GM21360 (cell line): Measurements from ENCODE around the gene LPCAT1.
A peak's percentile ranks its signal among the peaks of the same experiment; 100 is the strongest.

ENCODE experiments used
- ATAC-seq: cut with Tn5 transposase; IDR thresholded peaks from one replicate; pipeline ENCODE4 v1.9.1; 2021; ENCODE audit warnings: mild to moderate bottlenecking, moderate library complexity; ENCODE audit not compliant: unreplicated experiment

The LPCAT1 gene

DNA sequence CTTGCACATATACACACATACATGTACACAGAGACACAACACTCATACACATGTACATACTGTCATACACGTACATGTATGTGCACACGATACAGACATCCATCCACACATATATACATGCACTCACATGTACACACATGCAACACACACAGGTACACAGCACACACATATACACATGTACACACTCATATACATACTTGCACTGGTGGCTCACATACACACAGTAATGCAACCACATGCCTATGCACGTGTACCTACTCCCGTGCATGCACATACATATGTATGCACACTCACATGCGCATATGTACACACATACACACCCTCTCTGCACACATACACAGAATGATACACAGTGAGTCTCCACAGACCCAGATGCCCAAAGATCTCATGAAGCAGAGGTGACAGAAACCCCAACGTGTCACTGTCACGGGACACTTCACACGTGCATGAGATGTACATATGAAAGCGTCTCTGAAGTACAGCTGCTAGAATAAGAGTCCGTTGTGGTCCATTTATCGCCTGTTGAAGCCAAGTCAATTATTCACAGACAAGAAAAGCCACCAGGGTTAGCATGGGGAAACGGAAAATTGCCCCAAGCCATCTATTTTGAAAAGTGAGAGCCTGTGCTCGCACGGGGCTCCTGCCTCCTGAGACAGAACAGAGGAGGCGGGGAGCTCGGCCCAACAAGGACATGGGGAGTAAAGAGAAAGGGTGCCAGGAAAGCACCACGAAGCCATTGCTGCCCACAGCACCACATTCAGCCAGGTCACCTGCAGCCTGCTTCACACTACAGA lies 24.9 kb downstream of the LPCAT1 start:
- ATAC-seq: peak; percentile 26

DNA sequence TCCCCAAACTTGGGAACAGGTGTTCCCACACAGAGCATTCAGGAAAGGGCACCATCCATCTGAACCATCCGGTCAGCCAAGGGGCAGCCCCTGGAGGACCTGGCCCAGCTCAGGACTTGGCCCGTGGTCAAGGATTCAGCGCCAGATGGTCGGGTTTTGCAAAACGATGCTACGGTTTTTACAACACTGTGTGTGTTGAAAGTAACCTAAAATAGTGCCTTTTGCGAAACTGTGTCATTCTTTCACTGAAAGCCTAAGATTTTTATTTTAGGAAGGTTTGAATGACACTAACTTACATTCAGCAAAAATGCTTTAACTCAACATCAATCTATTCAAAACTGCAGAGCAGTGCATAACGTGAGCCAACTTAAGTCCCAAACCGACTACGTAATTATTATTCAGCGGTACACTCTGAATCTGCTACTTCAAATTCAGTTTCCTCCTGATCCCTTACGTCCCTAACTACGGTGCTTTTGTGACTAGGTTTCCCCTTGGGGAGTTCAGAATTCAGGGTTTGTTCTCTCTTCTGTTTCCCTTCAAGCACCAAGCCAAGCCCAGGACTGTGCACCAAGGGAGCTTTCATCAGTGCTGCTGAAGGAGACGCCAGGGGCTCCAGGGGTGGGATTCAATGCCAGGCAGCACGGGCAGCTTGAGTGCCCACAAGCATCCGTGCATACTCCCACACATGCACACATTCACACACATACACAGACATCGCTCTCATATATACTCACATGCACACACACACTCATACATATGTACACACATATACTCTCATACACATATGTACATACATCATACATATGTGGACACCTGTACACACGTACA lies 25.8 kb downstream of the LPCAT1 start:
- peak; percentile 25 for ATAC-seq

DNA sequence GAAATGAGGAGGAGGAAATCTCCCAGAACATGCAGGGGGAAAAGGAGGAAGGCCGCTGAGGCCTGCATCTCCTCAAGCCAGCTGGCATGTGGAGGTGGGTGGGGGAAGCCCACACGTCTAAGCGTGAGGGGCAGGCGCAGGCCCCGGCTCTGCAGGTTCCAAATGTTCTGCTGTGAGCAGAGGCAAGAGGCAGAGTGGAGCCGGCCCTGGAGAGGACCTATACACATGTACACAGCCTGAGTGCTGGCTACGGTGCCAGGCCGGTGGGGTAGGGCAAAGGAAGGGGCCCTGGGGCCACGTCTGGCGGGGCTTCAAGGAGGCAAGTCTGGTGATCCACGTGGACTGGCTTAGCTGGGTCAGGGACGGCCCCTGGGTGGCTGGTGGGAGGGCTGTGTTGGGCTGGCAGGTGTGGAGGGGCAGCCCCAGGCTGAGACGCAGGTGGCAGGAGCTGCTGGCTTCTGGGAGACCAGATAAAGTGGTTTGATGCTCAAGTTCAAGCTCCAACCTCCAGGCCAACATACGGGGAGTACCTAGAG lies 26.4 kb downstream of the LPCAT1 start:
- ATAC-seq: peak; percentile 16

DNA sequence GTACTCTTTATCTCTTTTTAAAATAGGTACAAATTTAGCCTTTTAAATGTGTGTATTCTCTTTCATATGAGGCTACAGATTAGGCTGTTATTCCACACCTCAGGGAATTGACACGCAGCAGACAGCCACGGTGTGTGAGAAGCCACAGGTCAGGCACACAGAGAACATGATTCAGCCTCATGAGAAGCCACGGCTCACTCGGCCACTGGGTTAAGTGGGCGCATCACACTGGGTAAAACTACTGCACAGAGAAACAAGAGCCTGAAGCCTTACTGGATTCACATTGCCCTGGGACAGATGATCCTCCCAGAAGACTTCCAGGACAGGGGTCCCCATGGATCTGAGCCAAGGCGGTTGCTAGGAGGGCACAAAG lies 28.2 kb downstream of the LPCAT1 start:
- ATAC-seq: no peak

DNA sequence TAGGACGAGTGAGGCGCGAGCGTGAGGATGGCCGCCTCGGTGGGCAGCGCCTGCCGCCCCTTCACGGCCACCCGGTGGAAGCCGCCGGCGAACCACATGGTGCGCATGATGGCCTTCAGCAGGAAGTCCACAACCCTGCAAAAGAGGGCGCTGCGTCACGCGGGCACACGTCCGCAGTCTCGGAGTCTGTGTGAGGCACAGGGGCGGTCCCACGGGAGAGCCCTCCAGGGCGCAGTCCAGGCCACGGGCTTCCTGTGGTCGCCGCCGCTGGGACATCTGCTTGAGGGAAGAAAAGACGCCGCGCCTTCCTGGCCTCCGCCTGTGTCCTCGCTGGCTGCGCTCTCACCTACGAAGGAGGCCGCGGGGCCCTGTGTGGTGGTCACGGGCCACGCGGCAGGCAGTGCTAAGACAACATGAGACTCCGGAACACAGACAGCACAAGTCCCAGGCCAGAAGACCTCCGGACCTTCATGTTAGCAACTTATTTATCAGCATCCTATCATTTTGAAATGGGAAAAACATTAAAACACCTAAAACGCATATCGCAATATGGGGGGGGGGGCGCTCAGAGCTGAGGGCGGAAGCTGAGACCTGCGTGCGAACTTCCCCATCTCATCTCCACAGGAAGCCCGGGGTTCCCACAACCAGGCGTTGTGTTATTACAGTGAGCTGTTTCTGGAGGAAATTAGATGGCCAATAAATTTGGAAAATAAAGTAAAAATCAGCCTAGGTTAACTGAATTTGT lies 28.8 kb downstream of the LPCAT1 start:
- ATAC-seq: no peak

DNA sequence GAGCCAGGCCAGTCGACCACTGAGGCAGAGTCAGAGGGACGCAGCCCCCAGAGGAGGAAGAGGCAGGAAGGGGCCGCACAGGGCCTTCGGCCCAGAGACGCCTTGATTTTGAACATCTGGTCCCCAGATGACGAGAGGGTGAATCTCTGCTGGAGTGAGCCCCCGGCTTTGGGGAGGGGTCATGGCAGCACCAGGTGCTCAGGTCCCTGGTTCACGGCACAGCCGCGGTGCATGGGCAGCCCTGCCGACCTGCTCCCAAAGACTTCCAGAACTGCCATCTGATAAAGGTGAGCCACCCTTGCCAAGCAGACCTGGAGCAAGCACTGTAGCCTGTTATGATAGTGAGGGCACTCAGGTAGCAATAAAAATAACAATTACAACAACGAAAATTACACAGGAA lies 29.8 kb downstream of the LPCAT1 start:
- ATAC-seq: no peak

DNA sequence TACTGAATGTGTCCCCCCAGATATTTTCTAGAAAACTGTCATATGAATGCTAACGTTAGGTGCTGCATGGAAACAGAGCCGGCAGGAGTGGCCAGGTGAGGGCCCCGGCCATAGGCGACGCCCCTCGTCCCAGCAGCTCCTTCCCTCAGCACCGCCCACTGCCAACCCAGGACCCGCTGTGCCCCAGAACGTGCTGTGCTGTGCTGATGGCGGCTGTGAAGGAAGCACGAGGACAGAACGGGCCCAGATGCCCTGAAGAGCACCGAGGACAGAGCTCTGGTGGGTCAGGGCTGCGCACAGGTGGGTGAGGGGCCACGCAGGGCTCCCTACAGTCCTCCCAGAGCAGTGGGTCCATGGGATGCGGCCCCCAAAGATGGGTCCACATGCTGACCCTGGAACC lies 30.3 kb downstream of the LPCAT1 start:
- ATAC-seq: no peak

DNA sequence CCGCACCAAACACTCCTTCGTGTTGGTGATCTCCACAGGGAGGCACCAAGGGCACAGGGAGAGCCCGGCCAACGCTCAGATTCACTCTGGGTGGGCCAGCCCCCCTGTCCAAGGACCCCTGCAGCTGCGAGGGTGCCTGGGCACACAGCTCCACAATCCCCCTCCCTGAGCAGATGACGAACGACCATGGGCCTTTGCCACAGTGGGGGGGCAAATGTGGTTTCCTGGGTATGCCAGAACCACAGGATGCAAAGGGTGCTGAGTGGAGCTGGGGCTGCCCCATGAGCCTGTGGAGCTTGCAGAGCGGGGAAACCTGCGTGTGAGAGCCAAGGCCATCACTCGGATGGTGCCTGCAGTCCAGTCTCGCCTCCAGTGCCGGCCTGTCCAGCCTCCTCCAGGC lies 31.0 kb downstream of the LPCAT1 start:
- ATAC-seq: no peak

DNA sequence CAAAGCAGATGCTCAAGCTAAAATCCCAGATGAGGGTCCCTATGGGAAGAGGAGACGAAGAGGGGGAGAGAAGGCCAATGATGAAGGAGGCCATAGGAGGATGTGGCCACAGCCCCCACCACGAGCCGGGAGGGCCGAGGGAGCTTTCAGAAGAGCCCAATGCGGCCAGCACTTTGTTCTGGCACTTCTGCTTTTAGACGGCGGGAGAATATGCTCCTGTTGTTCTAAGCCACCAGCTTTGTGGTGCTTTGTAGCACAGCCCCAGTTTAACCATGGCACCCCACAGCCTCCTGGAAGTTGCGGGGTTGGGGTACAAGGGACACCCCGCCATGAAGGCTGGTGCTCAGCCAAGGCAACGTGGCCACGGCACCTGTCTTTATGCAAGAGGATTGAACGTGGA lies 33.4 kb downstream of the LPCAT1 start:
- no peak for ATAC-seq

DNA sequence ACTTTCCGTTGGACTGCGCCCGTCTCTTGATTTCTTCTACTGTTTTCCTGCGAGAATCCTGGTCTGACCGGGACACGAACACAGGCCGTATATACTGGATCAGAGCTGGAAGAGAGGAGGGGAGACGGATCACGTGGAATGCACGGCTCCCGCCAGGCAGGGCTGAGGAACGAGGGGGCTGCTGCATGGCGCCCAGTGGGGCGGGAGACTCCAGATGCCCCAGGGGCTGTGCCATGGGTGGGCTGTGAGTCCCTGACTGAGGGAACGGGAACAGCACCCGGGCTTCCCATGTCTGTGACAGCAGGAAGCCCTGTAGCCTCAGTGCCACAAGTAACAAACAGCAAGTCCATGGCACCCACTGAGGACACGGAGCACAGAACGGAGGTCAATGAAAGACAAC lies 34.0 kb downstream of the LPCAT1 start:
- no peak for ATAC-seq

DNA sequence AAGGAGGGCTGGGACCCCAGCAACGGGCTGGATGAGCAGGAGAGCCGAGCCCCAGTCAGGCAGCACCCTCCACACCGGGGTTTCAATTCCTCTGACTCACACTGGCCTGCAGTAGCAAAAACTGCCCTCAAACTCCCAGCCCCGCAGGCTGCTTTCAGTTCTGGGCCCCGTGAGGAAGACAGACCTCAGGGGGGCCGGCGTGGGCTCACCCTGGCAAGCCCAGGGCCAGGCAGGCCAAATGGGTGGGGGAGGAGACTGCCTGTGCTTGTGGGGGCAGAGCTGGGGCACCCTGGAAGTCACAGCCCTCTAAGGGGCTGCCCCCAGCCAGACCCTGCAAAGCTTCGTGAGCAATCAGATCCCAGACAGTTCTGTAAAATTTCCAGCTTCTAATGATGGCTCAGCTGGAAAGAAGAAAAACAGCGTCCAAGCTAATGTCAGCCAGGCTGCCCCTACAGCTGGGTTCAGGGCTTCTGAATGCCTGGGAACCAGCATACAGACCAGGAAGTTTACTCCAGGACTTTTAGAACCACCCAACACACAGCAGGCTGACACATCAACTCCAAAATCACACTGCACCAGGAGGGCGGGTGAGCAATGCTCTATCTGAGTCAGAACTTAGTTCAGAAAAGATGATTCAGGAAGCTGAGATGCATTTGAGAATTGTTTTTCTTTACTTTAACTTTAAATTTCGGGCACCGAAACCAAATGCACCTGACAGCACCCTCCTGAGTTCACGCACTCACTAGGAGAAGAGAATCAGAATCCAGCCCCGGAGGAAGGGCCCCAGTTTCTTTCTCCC lies 34.7 kb downstream of the LPCAT1 start:
- peak; percentile 49 for ATAC-seq

DNA sequence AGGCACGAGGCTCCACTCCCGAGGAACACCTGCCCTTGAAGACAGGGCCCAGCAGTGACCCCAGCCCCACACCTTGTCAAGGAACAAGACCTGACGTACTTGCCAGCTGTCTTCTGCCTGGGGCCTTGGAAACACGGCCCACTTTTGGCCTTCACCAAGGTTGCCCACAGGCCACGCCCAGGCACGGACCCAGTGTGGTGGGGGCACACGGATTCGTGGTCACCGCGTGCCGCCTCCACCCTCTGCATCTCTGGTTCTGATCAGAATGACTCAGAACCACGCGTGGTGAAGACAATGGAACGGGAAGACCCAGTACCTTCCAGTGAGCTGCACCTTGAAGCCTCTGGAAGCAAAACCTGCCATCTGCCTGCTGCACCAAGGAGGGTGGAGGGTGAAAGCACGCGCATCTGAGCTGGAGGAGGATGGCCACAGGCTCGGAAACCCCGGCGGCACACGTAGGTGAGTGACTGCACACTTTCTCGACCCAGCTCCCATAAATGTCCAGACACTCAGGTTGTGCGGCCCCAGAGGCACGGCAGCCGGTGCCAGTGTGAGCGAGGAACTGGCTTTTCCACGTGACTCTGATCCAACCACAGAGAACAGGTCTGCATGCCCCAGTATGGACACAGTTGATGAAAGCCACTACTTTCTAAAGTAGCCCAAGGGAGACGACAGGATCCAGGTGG lies 36.5 kb downstream of the LPCAT1 start:
- ATAC-seq: no peak

DNA sequence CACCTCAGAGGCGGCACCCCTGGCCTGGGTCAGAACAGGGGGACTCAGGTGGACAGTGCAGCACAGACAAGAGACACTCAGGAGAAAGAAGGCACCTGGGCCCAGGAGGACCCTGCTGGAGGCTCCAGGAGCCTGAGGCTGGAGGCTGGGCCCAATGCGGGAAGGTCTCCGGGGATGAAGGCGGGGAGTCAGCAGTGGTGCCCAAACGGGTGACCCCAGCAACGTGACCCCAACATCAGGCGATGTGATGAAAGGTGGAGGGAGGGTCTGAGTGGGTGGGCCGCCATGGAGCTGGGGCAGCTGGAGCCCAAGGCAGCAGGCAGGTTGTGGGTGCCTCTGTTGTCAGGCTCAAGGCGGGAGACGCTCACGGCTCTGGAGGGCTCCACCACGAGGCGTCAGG lies 37.5 kb downstream of the LPCAT1 start:
- ATAC-seq: no peak

DNA sequence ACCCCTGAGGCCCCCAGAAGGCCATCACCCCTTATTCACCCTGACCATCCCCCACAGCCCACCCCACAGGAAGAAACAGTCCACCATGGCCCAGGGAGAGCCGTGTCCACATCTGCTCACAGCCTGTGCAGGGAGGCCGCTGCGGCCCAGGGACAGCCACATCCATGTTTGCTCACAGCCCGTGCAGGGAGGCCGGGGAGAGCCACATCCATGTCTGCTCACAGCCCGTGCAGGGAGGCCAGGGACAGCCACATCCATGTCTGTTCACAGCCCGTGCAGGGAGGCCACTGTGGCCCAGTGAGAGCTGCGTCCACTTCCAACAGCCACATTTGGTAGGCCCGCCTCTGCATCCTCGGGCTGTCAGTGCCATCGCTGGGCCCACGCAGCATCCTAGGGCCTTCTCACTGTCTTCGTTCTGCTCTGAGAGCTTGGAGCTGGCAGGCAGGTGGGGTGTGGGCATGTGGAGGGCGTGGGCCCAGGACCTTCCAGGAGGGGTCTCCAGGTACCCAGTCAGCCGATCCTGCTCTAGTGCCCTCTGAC lies 38.1 kb downstream of the LPCAT1 start:
- no peak for ATAC-seq

DNA sequence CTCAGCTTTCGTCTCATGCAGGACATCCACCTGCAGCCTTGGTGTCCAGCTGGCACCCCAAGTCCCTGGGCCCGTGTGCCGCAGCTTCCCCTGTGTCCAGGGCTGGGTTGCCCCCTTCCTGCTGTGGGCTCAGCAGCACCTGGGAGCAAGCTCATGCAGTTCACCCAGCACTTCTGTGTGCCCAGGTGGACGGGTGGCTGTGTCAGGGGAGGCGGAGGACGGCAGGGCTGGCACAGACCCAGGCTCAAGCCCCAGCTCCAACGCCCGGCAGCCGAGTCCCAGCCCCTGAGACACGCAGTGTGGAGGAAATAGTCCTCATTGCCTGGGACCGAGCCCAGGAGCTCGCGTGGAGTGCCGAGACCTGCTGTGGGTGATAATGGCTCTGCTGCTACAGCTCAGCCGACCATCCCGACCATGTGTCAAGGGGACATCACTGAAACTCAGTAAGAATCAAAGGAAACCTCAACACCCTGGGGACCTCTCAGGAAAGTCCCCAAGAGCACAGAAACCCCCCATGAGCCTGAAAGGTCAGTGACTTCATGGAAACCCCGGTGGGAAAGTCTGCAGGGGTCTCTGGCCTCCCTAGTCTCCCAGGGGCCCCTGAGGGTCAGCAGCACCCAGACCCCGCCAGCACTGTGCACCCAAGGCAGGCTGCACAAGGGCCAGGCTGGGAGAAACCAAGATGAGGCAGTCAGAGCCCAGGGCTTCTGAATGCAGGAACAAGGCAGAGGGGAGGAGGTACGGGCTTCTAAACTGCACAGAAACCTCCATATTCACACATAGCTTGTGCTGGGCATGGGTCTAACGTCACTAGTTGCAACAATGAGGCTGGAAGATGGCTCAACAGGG lies 38.8 kb downstream of the LPCAT1 start:
- ATAC-seq: peak; percentile 36

DNA sequence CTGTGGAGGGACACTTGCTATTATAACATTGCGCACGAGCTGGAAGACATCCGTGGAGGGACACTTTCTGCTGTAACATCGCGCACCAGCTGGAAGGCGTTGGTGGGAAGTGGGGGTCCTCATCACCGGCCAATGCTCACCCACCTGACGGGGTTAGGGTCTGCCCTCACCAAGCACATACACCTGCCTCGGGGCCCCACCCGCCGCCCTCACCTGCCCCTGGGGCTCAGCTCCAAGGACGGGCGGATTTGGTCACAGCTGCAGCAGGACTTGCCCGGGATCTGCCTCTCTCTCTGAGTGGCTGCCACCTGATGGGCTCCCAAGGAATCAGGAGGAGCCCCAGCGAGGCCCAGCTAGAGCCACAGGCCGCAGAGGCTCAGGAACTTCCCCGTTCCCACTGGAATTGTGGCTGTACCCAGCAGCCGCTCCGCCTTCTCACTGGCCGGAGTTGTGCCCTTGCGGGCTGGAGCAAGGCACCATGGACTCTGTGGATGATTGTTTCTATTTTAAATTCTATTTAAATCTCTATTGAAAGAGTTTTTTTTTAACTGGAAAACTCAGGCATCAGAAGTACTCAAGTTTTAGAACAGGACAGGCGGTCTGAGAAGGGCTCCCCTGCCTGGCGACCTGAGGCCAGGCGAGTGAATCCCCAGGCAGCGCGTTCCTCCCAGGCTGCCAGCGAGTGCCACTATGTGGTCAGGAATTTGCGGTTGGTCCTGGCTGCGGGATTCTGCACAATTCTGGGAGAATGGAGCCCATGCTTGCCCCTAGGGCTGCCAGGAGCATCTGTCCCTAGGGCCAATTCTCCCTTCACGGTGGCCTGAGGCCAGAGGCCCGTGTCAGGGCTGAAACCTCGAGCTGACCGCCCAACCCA lies 39.7 kb downstream of the LPCAT1 start:
- ATAC-seq: no peak

DNA sequence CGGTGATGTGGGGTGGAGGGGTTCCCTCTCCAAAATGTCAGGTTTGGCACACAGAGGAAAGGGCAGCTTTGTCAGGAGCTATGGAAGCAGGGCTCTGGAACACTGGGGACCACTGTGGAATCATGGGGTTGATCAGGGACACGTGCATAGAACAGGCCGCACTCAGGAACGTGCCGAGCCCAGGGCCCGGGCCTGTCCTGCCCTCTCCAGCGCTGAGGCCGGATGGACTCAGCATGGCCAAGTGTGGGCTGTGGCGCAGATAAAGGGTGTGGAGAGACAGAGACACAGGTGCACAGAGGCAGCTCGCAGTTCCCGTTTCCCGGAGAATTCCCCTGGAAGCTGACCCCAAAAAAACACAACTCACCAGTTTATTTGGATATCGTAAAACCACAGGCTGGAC lies 40.7 kb downstream of the LPCAT1 start:
- ATAC-seq: no peak

DNA sequence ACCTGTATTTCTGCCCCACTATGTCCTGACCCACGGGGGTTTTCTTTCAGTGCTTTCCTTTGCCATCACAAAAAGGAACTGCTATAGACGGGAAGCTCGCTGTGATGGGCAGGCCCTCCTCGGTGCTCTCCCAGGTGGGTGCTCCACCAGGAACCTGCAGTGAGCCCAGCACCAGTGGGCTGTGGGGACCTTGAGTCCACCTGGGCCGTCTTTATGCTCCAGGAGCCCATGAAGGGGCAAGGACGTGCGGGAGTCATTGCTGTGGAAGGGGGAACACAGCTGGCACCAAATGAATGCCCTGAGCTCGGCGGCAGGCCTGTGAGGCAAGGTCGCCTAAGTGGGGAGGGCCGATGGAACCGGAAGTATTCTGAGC lies 41.8 kb downstream of the LPCAT1 start:
- no peak for ATAC-seq
